NCI-H1417 (cell line): Measurements from ENCODE around the gene TMEM117.
A peak's percentile ranks its signal among the peaks of the same experiment; 100 is the strongest.

ENCODE experiments used
- DNase-seq, 3 experiments: peaks; one replicate each; lab custom pipeline; 2025; lab: John Stamatoyannopoulos, UW

TMEM117 gene

DNA sequence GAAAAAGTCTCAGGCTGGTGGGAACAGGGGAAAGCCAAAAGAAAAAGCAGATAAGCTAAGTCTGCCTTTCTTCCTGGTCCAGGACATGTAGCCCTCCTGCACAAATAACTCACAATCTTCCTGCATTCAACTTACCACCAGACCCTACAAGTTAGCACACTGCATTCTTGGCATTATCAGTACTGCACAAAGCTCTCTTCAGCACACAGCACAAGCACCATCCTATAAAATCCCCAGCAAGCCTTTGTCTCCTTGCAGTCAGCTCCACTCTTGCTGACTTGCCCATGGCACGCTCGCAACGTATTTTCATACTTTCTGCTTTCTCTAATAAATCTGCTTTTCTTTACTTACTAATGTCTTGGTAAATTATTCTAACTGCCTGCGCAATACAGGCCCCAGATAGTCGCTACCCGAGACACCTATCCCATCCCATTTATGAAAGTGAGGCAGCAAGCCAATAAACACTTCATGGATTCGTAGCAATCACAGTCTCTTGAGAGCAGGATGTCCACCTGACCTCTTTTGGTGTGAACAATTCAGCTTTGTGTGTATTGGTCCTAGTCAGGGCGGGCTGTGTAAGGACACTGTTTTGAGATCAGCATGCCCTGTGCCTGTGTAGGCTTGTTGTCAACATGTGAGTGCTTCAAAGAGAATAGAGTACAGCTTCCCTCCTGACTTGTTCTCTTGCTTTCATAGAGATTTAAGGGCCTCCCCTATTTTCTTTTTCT, 49.0 kb downstream of the TMEM117 start:
- DNase-seq, result peak in 2 of 3 experiments; percentile 10 to 32

DNA sequence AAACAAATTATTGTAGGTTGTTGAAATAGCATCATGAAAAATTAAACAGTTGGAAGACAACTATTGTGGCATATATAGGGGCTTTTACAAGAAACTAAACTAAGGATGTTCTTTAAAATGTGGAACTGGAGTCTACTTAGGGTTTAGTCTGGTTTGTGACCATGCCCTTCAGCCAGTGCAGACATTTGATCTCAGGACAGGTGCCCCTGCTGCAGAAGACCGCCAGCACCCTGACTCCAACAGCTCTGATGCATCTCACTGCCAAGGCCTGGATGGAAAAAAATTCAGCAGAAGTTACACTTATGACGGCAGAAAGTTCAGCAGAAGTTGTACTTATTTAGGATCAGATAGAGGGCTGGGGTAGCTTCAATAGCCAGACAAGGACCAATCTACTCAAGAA, 51.5 kb downstream of the TMEM117 start:
- no peak for DNase-seq

DNA sequence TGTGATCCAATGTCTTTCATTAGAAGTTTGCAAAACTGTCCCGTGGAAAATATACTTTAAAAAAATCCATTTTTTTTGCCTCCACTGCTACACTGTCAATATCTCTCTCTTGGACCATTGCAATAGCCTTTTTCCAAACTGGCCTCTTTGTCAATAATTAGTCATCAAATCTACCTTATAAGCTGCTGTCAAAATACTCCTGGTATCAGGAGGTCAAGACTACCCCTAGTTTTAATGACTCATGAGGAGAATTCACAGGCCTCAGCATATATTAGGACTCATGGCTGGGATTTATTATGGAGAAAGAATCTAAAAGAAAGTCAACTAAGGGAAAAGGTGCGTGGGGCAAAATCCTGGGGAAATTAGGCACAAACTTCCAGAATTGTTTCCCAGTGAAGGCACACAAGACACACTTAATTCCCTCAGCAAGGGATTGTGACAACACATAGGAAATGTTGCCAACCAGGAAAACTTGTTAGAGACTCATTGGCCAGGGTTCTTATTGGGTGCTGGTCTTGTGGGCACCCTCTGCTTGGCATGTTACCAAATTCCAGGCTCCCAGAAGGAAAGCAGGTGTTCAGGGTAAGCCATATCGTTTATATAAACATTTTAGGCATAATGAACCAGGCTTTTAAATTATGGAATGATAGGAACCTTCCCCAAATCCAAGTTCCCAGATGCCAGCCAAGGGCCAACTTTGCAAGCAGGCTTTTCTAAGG, 56.1 kb downstream of the TMEM117 start:
- no peak for DNase-seq

DNA sequence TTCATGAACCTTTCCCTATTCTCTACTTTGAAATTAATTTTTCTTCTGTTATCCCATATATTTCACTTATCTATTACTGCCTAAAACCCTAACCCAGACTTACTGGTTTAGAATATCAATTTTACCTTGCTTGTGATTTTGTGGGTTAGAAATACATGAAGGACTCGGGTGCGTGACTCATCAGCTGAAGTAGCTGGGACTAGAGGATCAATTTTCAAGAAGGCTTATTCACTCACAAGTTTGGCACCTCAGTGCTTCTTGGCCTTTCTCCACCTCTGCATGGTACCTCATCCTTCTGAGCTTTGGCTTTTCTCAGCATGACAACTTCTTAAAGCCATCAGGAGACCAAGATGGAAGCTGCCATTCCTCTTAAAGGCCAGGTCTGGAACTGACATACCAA, 57.8 kb downstream of the TMEM117 start:
- no peak for DNase-seq

DNA sequence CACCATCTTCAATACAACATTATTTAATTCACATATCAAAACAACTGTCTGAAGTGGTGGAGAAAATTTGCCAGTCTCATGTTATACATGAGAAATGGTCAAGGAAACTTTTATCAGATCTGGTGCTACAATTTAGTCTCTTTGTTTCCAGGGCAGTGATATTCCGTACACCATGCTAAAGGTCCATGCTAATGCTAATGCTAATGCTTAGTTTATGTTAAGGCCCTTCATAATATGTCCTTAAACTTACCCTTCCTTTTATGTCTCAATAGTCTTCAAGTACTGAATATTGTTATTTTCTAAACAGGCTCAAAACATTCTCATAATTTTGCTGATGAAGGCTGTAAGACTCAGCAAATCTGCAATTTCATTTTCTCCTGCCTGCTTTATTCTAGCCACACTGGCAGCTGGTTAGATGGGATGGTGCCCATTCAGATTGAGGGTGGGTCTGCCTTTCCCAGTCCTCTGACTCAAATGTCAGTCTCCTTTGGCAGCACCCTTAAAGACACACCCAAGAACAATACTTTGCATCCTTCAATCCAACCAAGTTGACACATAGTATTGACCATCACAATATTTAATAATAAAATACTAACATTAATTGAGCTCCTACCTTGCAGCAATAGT, 59.8 kb downstream of the TMEM117 start:
- no peak for DNase-seq

DNA sequence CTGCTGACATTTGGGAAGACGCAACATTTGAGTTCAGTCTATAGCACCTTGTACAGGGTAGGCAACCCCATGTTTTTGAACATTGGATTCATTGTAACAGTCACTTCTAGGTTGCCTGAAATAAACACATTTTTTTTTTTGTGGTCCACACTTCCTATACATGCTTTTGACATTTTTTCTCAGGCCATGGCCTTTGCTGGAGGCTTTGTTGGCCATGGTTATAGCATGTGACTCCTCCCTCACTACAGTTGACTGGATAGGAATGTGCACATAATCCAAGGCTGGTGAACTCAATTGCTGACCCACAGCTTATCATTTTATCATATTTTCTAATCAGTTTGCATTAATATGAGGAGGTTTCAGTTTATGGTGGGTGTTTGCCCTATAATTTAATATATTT, 60.6 kb downstream of the TMEM117 start:
- no peak for DNase-seq

DNA sequence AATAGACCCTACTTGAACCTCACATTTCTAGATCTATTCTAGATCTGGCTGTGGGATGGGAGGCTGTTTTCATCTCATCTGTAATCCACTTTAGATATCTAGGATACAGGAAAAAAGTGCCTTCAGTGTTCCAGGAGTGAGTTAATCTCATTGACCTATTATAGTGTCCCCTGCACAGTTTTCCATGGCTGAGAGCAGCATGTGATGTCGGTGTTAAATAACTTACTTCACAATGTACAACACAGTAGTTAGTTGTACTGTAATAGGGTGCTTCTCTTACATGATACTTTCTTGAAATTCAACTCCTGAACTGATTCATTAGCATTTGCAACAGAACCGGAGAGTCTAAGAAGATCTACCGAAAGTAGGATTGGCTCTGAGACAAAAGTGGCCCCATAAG, 62.6 kb downstream of the TMEM117 start:
- DNase-seq, result no peak

DNA sequence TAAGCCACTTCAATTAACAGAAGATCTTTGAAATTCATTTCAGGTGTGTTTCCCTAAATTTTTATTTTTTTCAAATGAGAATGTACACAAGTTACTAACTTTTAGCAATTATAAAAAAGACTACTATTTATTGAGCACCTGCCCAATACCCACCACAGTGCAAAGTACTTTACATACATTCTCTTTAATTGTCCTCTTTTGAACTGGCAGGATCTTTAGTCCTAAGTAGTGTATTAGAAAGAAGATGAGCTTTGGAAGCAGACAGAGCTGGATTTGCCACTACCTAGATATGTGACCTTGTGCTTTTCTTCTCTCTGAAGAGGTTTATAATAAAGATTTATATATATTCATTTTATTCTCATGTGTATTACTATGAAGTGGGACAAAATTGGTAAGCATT, 63.7 kb downstream of the TMEM117 start:
- DNase-seq, result no peak

DNA sequence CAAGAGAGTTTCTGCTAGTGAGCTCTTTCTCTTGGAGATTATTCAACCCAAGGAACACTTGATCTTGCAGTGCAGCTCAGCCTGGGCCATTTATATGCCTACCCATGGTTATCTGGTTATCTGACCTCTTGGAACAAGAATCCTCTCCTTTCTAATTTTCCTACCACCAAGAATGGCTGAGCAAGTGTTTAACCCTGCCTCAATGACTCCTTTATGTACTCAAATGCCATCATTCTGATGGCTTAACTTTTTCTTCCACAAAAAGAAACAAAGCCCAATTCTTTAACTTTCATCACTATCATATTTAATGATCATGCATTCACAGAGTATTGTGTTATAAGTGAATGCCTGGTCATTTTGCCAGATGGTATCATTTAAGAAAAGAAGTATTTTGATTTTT, 67.8 kb downstream of the TMEM117 start:
- no peak for DNase-seq

DNA sequence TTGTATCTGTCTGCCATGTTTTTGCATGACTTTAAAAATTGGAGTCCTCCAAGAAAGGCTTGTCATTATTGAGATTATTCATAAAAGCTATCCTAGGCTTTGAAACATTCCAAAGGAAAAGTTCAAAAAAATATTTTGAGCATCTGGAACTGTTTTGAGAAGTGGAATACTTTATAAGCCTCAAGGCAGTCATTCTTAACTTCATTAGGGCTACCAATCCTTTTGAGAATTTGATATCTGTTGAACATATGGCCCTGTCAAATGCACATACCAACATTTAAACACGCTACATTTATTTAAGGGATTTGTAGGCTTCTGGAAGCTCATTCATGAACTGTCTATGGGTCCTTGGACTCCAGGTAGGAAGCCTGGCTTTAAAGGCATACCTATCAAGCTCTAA, 77.0 kb downstream of the TMEM117 start:
- DNase-seq, result no peak

DNA sequence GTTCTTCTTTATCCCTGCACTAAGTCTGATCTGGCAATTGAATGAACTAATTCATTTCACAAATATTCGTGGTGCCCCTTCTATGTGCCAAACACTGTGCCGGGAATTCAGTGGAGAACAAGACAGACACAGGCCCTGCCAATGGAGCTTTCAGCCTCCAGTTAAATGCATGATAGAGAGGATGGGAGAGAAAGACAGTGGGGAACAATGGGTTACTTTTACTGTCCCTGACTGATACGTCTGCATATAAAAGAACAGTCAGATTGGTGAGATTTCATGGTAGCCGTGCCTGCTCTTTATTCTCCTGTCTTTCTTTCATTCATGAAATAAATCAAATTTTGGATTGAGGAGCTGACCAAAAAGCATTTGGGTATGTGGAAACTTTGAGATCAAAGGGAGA, 78.5 kb downstream of the TMEM117 start:
- DNase-seq, result no peak

DNA sequence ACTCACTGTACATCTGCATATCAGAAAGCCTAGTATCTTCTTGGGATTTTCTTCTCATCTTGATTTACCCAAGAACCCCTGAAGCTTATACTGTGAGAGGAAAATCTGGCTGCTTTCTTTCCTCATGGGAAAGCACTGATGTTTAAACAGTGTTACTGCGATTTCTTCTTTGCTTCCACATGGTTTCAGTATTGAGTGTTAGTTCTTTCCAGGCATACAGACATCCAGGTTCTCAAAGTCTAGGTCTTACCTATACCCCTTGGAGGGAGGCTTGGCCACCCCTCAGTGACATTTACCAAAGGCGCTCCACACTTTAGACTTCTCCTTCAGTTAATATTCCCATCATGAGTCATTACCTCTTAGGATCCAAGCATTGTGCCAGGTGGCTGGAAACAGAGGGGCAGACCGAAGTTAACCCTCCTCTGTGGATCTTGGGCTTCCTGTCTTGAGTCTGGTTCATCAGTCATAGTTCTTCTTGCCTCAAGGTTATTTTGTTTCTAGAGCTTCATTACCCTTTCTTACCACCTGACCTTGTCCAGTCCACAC, 79.1 kb downstream of the TMEM117 start:
- DNase-seq, result peak in 1 of 3 experiments; percentile 20

DNA sequence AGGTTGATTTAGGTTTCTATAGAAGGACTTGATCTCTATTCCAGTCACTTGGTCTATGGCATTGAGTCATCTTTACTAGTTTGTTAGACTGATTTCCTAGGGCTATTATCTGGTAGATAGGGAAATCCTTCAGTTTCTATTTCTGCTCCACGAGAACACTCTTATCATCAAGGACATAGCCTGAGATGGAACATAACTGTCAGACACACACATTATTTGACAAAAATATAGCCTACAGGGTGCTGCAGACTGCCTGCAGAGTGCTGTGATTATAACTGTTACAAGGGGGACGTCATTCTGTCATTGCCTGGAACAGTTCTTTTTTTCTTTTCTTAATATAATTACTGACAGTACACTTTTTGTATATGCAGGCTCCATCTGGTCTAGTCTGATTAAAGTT, 82.0 kb downstream of the TMEM117 start:
- peak in 1 of 3 experiments; percentile 13 for DNase-seq

DNA sequence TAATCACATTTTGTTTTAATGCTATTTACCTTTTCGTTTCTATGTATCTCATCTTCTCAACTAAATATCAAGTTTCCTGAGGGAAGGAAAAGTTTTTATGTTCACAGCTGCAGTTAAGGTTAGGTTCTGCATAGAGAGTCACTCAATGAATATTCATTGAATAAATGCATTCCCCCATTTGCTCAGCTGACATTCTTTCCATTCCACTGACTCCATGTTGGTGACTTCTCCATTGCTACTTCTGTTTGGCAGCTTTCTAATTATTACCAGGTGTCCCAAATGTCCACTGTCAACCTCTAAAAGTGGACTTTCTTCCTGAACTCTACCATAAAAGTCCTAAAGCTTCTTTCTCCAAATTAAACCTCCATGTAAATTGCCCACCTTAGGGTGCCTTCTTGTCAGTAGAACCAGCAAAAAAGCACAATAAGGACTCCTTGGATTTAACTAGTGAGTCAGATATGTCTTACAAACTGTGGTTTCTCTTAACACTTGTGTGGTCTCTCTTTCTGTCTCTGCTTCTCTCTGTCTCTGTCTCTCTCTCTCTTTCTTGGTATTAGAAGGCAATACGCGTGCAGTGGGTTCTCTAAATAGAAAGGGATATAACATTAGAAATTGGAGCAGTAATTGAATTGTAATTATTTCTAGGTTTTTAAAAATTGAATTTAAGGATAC, 85.9 kb downstream of the TMEM117 start:
- DNase-seq, result no peak

DNA sequence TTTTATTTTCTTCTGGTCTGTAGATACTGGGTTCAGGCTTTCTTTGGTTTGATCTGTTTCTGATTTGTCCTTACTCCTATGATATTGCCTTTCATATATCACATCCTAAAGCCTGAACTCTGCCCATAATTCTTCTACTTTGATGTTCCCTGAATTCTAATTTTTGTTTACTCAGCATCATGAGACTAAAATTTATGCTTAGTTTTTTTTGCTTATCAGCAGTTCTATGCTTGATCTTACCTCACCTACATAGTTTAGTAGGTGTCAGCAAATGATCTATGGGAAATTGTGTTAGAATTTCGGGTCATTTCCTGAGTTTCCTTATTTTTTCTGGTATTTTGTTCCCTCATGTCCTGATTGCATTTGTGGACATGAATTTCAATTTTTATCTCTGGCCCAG, 94.2 kb downstream of the TMEM117 start:
- no peak for DNase-seq

DNA sequence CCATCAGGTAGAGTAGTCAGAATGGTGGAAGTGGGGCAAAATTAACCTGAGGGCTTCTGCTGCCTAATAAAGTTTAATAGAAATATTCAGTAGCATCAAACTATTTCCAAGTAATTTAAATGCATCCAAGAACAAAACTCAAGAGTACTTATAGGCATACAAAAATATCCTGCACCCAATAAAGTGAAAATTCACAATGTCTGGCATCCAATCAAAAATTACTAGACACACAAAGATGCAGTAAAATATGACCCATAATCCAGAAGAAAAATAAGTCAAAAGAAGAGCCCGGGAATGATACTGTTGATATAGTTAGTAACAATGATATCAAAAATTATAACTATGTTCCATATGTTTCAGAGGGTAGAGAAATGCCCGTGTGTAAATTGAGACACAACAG, 95.3 kb downstream of the TMEM117 start:
- DNase-seq, result no peak

DNA sequence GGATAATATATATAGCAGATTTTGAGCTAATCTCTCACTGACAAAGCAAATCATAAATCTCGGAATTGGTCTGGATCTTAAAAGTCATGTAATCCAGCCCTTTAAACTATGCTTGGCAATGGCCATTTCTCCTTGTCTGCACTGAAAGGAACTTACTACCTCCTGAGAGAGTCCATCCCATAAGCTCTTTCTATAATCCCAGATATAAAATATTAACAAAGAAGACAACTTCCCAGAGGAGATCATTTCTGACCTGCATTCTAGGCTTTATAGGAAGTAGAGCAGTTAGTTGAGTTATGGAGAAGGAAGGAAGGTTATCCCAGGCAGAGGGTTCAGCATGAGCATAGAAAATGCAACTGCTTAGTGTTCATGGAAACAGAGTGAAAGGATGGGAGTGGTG, 99.7 kb downstream of the TMEM117 start:
- DNase-seq, result no peak

DNA sequence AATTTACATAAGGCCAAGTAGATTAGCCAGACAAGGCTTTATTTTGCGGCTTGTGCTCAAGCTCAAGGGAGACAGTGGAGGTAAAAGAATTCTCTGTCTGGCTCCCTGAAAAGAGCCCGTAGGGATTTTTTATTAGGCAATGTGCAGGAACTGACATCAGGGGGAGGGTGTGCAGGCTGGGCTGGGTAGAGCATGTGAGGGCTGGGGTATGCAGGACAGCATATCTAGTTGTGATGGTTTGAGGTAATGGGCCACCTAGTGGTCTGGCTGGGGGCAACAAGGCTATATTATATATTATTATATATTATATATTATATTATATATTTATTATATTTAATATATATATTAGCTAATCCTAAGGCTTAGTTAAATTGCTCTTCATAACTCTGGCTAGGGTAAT, 102.1 kb downstream of the TMEM117 start:
- DNase-seq, result peak in 1 of 3 experiments; percentile 6

DNA sequence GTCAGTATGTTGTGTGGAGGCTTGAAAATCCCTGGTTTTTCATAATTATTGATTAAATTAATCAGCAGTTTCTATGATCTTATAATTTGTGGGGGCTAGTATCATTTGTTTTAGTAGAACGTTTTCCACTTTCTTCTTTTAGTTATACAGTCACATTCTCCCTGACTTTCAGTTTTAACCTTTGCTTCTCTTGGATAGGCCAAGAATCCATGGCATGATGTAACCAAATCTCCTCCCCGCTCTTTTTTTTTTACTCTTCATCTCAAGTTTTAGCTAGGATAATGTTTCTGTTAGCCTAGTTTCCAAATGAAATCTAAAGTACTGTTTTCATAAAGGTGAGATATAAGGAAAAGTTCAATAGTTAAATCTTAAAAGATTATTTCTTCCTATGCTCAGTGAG, 106.5 kb downstream of the TMEM117 start:
- no peak for DNase-seq

DNA sequence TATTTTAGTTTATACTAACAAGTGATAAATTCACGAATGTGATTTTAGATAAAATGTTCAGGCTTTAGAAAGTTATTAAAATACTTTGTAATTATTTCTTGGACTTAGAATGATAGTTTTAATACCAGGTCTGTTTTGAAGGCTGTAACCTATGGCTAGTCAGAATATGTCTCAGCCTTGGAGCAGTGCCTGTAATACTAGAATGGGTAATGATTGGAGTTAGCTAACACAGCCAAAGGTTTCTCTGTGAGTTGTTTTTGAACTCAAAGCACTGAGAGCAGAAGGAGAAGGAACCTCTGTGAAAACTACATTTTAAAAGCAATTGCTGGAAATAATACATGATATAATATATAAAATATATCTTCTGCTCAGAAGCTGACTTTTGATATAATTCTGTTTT, 110.1 kb downstream of the TMEM117 start:
- DNase-seq, result no peak

DNA sequence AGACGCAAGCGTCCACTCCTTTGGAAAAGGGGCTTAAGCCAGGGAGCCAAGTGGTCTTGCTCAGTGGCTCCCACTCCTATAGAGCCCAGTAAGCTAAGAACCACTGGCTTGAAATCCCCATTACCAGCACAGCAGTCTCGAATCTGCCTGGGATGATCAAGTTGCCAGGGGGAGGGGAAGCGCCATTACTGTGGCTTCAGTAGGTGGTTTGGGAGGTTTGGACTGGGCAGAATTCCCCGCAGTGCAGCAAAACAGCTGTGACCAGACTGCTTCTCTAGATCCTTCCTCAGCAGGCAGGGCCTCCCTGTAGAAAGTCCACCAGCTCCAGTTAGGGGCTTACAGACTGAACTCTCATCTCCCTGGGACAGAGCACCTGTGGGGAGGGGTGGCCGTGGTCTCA, 115.4 kb downstream of the TMEM117 start:
- no peak for DNase-seq

DNA sequence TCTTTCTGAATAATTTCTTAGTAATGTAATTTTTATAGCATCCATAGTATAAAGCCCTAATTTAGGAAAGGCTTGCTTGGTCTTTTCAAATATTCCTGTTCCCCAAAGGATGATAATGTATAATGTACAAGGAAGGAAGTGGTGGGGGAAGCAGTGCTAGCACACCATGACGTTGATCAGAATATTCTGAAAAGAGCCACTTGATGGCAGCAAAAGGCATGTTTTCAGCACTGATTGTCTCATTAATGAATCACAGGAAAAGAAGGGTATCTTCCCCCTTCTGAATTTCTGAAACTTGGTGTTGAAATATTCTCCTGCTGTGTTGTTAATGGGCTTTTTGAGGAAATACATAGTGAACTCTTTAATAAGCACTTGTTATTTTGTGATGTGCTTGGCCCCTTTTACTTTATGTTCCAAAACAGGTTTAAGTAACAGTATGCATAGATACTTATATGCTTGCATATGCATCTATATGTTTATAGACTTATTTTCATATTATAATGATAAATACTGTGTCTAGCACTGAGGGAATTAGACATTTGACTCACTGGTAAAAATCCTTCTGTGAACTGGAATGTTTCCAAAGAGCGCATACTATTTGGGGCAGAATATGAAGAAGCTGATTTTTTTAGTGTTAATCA, 122.0 kb downstream of the TMEM117 start:
- DNase-seq, result peak; percentile 53 to 81 (median 64)
